ENCODE data around the gene NUB1. TPM values are rescaled to one million over a fixed set of nuclear protein-coding genes. Genes with fewer than 3 reads are reported as not detected.

NUB1 gene
- total RNA-seq, 1 donor from 2014 or later = 40.4 TPM

Other genes starting within 250 kb of the NUB1 start
- gene GBX1, start 174.1 kb upstream of the NUB1 start, total RNA-seq = not detected in 2 replicates
- not detected in 2 replicates for gene ASB10, start 154.6 kb upstream of the NUB1 start, total RNA-seq
- 0.83 TPM in 1 of 2 replicates, not detected in the other for gene H2BK1, start 131.3 kb upstream of the NUB1 start, total RNA-seq
- gene ABCF2, start 114.6 kb upstream of the NUB1 start, total RNA-seq = 84.6 and 90.3 TPM in 2 replicates
- gene CHPF2, start 109.3 kb upstream of the NUB1 start, total RNA-seq = 42.0 and 46.4 TPM in 2 replicates
- gene SMARCD3, start 93.1 kb upstream of the NUB1 start, total RNA-seq = 2.2 and 2.9 TPM in 2 replicates
- not detected in 2 replicates for gene WDR86, start 68.2 kb downstream of the NUB1 start, total RNA-seq
- gene CRYGN, start 98.3 kb downstream of the NUB1 start, total RNA-seq = not detected in 2 replicates
- gene RHEB, start 178.1 kb downstream of the NUB1 start, total RNA-seq = 55.4 and 62.5 TPM in 2 replicates

Measured in activated CD4-positive, alpha-beta T cell treated with anti-CD3 and anti-CD28 coated beads, Interleukin-2, amount 10 ng/mL, durations not matched to agents 24 days and 14 days (primary cell).